HG02884 (cell line): Measurements from ENCODE around the gene ENTREP1.

Experiments used
- ATAC-seq: cut with Tn5 transposase; IDR thresholded peaks from one replicate; pipeline ENCODE4 v1.9.1; 2021; ENCODE audit warnings: mild to moderate bottlenecking, moderate library complexity; ENCODE audit not compliant: unreplicated experiment

ENTREP1 gene

GRCh38 chr9:69317894-69318293 lies 7.1 kb upstream of the ENTREP1 start:
- no peak for ATAC-seq

- ATAC-seq: no peak
Measured at GRCh38 chr9:69319324-69320025, 5.5 kb upstream of the ENTREP1 start.

GRCh38 chr9:69322256-69322655 lies 2.8 kb upstream of the ENTREP1 start:
- ATAC-seq: no peak

DNA sequence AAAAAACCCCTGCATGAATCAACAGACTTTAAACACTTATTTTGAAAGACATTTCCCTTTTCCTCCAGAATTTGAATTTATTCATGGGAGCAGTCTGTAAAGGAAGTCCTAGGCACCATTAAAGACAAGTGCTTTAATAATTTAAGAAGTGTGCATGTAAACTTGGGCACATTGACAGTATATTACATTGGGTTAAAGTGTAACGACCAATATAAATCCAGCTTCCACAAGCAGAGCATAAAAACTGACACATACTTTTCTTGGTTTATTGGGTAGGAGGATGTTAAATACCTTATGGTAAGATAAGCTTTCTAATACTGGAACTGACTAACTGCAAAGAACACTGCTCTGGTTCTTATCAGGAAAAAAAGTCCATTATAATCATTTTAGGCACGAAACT lies 1.2 kb upstream of the ENTREP1 start:
- no peak for ATAC-seq

- ATAC-seq: no peak
Measured at GRCh38 chr9:69325409-69326212, 596 bp downstream of the ENTREP1 start.

DNA sequence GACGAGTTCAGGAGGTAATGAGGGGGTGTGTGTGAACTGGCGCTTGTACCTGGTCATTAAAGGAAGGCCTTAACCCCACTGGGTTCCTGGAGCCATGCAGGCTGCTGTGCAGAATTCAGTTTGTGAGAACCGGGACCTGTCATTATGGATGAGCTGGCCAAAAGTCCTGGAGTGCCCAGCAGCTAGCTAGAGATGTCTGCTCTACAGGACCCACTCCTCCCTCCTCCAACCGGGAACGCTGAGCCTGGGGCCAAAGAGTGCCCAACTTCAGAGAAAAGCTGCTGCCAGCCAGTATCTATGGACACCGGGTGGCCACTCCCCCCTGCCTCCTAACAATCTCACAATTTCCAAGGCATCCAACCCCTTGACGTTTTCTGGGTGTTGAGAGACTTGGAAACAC lies 1.2 kb downstream of the ENTREP1 start:
- no peak for ATAC-seq

DNA sequence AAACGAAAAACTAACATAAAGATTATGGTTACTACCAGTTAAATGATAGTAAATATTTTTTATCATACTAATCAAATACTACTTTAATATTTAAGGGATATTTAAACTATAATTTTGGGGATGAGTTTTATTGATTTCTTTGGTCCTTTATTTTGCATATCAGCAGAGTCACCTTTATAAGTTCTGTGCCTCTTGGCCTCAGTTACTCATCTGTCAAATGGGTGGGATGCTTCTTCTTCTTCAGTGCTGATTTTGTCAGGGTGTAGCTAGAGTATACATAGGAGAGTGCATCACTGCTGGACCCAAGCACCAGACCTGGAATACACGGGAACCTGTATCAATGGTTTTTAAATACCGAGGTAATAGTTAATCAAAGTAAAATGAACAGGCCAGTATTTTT lies 5.6 kb downstream of the ENTREP1 start:
- no peak for ATAC-seq

DNA sequence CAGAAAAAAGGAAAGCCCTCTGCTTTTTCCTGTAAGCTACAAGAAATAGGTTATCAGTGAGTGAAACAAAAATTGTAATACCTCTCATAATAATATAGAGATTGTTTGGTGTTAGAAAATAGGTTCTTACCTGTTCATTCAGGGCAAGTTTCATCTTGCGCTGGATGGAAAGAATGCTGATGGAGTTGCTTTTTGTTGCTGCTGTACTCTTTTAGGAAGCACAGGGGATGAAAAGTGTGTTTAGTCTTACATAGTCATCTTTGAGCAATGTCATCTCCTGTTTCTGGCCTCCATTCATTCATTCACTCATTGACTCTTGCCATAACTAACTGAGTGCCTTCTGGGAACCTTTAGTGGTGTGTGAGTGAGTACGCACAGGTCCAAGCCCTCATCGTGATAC lies 6.4 kb downstream of the ENTREP1 start:
- no peak for ATAC-seq

- no peak for ATAC-seq
Measured at GRCh38 chr9:69332067-69332685, 7.2 kb downstream of the ENTREP1 start.

GRCh38 chr9:69333716-69334115 lies 8.7 kb downstream of the ENTREP1 start:
- ATAC-seq: no peak

- ATAC-seq: no peak
Measured at GRCh38 chr9:69334317-69334716, 9.3 kb downstream of the ENTREP1 start.

DNA sequence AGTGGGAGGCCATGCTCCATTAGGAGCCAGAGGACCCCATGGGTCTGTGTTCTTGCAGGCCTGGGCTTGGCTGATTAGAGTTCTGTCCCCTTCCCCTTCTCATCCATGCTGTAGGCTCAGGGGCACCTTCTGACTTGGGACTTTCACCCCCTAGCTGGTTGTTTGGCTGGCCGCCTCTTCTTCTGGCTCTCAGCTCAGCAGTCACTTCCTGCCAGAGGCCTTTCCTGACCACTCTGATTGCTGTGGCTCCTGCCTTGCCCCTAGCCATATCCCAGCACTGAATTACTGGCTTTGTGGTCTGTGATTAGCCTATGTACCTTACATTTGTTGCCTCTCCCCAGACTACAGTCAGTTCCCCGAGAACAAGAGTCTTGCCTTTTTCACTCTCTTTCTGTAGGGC lies 14.6 kb downstream of the ENTREP1 start:
- ATAC-seq: no peak

DNA sequence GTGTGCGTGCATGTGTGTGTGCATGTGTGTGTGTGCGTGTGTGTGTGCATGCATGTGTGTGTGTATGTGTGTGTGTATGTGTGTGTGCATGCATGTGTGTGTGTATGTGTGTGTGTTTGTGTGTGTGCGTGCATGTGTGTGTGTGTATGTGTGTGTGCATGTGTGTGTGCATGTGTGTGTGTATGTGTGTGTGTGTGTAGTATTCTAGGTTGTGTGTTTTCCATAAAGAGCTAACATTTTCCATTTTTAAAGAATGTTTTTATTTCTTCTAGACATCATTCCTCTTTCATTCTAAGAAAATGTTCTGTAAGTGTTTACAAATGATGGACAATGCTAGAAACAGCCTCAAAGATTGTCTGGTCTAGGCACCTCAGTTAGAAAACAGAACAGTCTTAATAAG lies 15.6 kb downstream of the ENTREP1 start:
- no peak for ATAC-seq

- ATAC-seq: no peak
Measured at GRCh38 chr9:69342769-69343168, 17.8 kb downstream of the ENTREP1 start.

GRCh38 chr9:69344459-69344858 lies 19.4 kb downstream of the ENTREP1 start:
- no peak for ATAC-seq

DNA sequence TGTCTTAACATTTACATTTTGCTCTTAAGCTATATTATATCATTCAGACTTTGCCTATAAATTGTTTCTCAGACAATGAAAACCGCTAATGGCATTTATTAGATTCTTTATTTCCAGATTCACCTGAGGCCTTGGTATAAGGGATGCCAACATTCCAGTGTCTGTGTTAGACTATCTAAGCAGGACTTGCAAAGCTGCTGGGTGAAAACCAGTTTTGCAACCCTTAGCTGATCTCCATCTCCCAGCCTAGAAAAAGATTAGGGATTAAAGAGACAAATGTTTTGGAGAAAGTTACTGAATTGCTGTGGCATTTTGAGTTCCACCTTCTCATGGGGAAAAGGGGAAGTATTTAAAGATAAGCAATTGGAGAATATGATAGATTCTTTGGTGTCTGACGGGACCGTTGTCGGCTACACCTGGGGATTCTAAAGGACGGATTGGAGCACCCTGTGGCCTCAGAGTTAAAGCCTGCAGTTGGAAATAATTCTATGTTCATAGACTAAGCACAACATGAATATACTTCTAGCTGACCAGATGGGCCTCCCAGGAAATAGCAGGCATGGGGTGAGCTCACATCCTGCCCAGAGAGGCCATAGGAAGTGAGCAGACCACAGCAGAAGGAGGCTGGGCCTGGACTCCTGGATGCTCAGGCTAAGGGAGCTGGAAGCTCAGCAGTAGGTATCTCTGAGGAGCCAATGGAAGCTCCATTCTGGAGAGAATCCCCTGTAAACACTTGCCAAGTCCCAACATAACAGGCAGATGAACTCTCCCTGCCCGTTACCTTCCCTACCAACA lies 21.8 kb downstream of the ENTREP1 start:
- ATAC-seq: no peak

DNA sequence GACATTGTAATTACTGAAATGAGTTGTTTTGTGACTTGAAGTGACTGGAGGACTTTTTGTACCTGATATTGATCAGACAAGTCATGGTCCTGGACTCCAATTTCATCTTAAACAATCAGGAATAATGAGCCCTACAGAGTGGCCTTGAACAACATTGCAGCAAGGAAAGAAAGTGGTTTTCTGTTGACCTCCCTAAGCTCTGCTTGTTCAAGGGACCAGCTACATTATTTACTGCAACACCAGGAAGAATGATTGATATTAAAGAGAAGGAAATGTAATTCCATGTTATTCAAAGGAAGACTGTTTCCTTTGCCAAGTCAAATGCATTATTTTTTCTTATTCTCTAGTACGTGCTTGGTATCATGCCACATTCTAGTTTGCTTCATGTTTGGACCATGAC lies 22.6 kb downstream of the ENTREP1 start:
- no peak for ATAC-seq

GRCh38 chr9:69351227-69351626 lies 26.2 kb downstream of the ENTREP1 start:
- ATAC-seq: no peak

GRCh38 chr9:69355232-69355631 lies 30.2 kb downstream of the ENTREP1 start:
- ATAC-seq: no peak

GRCh38 chr9:69357030-69357775 lies 32.2 kb downstream of the ENTREP1 start:
- no peak for ATAC-seq

GRCh38 chr9:69357821-69358220 lies 32.8 kb downstream of the ENTREP1 start:
- ATAC-seq: no peak
